DMS153 treated with DMSO at 0.1 percent for 48 hours (cell line): ENCODE data around the gene BAHCC1.

Source experiments
- DNase-seq: peaks from one replicate; lab custom pipeline; 2025; ENCODE audit not compliant: unreplicated experiment; lab: John Stamatoyannopoulos, UW

The BAHCC1 gene

DNA sequence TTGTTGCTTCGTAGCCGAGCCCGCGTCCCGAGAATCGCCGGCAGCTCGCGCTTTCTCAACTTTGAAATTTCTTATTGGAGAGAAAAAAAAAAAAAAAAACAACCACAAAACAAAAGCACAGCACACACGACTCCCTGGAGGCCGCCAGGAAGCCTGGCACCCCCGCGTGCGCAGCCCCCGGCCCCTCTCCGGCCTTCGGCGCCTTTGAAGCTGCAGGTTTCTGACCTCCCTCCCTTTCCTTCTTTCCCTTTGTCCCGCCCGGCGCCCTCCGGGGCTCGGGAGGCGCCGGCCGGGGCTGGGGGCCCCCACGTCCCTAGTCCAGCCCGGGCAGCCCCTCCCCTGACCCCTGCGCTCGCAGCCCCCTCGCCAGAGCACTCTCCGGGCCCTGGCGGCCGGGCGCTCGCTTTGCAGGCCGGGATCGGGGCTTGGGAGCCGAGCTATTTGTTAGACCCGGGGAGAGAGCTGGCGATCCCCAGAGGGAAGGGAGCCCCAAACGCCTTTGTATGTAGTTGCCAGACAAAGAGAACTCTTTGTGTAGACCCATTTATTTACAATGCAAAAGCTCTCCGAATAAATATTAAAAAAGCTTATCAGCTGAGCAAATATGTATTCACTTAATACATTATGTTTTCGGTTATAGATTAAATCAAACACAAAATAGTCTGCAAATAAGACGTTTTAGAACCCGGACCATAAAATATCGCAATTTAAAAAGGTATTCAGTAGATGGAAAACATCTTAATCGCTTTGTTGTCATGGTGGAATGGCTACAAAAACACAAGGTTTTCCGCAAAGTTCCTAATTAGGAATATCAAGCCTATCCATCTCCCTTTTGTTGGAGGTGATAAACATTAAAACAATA, 2.3 kb downstream of the BAHCC1 start:
- DNase-seq = peak; percentile 53

DNA sequence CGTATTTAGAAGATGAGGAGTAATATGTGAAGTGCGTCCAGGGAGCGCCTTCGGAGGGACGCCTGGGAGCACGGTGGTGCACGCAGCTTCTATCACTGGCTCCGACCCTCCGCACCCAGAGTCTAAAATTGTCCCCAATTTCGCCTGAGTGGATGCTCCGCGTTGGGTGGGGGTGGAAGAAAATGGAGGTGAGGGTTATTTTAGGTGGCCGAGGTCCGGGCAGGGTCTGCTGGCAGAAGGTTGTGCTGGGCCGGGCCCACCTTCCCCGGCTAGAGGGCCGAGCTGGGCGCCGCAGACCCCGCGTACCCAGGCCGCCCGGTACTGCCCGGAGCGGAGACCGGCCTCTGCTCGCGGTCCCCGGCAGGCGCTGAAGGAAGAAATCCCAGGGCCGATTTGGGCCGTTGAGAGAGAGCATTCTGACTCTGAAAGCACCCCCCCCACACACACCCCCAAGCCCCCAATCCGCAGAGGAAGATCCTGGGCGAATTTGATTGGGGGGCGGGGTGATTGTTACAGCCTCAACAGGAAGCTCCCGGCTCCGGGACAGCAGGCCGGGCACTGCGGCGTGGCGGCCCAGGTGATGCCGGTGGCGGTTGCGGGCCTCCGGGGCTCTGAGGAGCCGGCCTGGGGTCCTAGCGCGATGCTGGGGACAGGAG, 3.0 kb downstream of the BAHCC1 start:
- DNase-seq = no peak

DNA sequence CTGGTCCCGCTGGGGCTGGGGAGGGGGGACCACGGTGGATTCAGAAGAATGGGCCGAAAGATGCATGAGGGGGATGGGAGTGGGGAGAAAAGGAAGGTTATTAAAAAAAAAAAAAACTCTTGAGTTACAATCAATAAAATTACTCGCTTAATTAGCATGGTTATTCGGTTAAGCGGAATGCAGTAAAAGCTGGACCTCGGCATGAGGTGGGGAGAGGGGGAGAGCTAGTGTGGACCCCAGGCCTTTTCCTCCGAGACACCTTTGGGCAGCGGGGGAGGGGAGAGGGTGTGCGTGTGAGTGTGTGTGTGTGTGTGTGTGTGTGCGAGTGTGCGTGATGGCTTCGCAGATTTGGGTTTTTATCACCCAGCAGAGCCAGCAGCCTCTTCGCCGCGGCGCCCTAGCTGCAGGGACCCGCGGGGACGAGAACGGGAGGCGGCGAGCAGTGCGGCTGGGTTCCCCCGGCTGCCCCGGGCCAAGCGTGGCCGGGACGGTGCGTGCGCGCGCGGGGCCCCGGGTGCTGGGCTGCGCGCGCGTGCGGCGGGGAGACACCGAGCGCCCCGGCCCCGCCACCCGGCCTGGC, 3.7 kb downstream of the BAHCC1 start:
- no peak for DNase-seq

DNA sequence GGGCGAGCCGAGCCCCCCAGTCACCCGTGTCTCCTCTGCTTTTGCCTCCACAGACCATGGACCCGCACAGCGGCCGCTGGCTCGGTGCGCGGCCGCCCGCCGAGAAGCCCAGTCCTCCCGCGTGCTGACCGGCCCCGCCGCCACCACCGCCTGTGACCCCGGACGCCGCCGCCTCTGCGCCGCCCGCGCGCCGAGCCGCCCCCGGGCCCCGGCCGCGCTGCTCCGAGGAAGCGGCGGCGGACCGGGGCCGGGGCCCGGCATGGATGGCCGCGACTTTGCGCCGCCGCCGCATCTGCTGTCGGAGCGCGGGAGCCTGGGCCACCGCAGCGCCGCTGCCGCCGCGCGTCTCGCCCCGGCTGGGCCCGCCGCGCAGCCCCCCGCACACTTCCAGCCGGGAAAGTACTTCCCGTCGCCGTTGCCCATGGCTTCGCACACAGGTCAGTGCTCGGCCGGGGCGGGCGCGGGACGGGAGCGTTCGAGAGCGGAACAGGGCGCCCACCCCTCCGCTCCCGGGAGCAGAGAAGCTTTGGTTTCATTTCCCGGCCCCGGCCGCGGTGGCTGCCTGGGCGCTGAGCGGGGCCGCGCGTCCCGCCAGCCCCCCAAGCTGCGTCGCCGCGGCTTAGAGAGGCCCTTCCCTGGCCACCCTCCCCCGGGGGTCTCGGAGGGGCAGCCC, 4.4 kb downstream of the BAHCC1 start:
- no peak for DNase-seq

DNA sequence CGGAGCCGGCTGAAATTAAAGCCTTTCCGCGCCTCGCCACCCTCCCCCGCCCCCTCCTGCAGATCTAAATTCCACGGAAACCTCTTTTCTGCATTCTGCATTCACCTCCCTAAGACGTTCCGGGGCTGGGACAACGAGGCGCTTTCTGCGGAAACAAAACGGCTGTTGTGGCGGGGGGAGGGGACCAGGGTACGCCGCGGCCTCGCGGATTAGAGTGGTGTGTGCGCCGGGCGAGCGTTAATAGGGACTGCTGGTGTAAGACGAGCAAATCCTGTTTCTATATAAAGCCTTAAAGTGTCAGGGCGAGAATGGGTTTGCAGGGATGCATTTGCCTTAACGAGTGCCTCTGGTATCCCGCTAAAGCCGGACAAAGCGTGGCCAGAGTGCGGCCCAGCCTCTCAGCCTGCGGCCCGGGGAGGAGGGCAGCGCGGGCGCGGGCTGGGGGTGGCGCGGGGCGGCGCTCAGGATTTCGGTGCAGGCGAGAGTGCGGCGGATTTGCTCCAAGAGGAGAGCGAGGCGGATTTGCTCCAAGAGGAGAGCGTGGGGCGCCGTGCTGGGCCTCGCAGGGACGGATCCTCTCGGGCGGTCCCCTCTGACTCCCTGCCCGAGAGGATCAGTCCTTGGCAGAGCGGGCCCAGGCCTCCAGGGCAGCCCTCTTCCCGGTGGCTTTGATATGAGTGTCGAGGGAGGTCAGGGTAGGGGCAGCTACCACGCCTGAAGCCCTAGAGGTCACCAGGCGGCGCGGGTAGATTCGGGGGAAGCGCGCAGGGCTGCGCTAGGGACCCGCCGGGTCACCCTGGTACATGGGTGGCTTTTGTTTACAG, 5.1 kb downstream of the BAHCC1 start:
- DNase-seq = no peak

DNA sequence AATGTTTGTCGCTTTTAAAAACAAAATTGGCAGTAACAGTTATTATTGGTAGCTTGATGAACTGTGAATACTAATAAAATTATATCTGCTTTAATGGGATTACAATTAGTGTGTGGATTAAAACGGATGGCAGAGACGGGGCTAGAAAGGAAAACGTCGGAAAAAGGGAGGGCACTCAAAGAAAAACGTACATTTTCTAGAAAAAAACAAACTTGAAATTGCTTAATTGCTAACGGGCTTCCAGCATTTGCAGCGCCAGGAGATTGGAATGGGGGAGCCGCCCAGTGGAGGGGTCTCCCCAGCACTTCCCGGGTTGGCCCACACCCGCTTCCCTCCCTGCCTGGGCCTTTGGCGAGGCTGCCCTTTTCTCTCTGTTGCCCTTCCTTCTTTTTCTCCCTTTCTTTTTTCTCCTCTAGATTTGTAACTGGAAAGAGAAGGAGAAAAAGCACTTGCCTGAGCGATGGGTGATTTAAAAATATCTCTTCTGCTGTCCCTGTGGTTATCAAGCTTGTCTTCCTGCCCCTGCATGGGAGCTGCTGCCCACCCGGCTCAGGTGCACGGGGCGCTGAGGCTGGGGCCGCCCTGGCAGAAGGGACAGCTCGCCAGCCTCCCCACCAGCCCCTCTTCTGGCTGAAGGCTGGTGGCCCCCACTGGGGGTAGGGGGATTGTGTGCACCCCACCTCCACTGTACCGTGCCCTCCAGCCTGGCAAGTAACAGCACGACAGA, 5.9 kb downstream of the BAHCC1 start:
- DNase-seq = no peak

DNA sequence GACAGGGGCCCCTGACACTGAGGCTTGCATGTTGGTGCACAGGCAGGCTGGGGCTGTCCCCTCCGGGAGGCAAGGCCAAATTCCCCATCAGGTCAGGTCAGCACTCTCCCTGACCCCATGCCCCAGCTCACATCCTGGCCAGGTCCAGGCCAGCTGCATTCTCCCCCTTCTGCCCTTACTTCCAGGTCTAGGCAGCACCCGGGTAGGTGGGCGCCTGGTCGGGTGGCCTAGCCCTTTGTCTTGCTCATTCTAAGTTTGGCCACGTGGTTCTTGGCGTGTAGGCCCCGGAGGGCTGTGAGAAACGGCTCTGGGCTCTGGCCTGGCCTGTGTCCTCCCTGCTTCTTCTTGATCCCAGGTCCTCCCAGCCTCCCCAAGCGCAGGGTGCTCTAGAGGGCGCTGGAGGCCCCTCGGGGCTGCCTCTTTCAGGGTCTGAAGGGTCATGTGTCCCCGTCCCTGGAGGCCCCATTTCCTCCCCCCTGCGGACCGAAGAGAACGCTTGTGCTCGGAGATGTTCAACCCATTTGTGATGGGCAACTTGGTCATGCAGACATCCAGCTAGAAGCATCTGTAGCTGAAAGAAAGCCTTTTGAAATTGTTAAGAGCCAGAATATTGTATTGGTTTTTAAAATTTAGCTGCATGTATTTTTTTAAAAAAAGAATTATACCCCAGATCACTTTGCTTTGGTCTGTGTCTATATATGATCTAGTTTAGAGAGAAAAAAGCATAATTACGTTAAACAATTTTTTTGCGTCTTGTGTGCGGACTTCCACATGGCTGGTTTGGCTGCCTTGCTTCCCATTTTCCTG, 6.7 kb downstream of the BAHCC1 start:
- DNase-seq = no peak

DNA sequence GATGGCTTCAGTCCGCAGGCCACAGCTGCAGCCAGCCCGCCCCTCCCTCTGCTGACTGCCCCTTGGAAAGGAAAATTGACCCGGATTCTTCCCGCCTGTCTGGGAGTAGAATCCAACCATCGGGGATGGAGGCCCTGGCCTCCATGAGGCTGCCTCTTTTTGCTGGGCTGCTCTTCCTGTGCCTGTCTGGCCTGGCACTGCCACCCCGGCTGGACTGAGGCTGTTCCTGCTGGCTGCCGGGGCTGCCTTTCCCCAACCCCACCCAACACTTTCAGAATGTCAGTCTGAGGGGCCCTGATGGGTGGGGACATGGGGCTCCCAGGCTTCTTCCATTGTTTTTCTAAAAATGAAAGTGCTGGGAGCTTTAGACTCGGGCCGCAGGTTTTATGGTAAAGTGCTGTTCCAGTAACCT, 7.3 kb downstream of the BAHCC1 start:
- DNase-seq = no peak

DNA sequence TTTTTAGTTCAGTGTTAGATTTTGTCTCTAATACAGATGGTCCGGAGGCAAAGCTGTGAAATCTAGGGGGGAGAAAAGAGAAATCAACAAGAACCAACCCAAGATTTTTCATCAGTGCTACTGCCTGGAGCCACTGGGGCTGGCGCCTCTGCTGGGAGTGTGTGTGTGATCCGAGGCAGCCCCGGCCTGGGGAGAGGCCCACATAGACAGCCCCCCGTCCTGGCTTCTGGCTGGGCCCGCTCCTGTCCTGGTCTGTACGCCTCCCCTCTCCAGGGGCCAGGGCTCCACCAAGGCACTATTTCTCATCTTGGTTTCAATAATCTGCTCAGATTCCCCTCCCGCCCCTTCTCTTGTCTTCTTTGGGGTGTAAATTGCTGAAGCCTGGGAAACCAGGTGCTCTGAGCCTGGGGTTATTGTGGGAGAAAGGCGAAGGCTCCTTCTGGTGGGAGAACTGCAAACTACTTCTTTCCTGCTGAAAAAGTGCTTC, 7.8 kb downstream of the BAHCC1 start:
- no peak for DNase-seq

DNA sequence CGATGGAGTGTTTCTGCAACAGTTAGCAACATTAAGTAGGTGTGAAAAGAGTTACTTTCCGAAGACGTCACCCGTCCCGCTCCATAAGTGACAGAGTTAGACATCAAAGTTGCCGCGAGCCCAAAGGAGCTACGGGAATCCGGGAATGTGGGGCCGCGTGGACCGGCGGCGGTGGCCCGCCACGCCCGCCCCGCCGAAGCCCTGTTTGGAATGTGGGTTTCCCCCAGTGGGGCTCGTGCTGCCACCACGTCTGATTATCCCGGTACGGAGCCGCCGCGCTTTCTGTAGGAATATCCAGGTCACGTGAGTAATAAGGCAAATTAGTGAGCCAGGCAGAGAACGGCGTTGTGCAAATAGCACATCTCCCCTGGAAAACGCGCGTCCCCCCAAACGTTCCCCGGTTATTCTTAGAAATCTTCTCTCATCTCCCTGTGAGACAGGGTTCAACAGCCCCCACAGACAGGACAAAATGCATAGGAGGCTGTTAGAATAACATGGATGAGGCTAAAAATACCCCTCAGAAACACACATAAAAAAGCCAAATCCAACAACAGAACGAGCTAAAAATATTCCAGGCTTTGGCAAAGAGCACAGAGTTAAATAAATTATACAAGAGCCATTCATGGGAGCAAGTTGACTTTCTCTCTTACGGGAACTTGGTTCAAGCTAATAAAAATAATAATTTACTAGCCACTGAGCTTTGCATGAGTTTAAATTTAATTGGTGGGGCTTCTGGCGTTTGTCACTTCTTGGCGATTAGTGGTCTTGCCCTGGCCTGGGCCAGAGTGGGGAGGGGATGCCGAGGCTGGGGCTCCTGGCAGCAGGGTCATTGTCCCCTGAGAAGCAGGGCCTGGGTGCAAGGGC, 8.6 kb downstream of the BAHCC1 start:
- no peak for DNase-seq

DNA sequence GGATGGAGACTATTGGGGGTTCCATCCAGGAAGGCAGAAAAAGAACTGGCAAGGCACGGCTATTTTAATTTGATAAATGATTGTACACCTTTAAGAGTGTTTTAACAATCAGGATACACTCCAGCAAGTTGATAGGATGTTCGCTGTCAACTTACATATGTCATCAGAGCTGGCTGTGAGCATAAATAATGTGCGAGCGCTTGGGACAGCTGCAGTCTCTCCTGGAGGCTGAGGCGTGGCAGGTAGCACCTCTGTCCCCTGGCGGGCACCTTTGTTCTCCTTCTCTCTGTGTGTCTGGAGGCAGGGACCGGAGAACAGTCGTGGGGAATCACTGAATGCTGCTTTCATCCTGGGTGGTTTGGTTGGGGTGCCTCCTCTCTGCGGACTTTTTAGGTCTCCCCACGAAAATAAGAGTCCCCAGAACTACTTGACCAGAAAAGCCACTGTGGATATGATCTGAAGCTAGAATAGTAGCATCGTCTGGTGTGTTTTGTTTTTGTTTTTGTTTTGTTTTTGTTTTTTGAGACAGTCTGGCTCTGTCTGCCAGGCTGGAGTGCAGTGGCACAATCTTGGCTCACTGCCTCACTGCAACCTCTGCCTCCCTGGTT, 9.4 kb downstream of the BAHCC1 start:
- peak; percentile 73 for DNase-seq

DNA sequence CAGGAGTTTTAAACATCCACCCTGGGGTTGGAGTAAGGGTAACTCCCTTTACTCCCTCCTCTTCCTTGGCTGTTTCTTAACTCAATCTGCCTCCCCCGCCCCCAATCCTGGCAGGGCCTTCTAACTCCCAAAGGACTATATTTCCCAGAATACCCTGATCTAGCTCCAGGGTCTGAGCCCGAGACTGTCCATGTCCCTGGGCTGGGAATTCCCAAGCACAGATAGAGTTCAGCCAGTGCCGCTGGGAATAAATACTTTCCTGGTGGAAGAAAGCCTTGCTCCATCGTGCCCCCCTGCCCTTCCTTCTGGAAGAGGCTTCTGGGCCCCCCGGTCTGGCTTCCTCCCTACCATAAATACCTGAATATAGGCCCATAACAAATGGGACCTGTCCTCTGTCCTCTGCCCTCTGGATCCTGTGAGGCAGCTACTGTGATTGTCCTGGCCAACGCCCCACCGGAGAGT, 10.2 kb downstream of the BAHCC1 start:
- no peak for DNase-seq

DNA sequence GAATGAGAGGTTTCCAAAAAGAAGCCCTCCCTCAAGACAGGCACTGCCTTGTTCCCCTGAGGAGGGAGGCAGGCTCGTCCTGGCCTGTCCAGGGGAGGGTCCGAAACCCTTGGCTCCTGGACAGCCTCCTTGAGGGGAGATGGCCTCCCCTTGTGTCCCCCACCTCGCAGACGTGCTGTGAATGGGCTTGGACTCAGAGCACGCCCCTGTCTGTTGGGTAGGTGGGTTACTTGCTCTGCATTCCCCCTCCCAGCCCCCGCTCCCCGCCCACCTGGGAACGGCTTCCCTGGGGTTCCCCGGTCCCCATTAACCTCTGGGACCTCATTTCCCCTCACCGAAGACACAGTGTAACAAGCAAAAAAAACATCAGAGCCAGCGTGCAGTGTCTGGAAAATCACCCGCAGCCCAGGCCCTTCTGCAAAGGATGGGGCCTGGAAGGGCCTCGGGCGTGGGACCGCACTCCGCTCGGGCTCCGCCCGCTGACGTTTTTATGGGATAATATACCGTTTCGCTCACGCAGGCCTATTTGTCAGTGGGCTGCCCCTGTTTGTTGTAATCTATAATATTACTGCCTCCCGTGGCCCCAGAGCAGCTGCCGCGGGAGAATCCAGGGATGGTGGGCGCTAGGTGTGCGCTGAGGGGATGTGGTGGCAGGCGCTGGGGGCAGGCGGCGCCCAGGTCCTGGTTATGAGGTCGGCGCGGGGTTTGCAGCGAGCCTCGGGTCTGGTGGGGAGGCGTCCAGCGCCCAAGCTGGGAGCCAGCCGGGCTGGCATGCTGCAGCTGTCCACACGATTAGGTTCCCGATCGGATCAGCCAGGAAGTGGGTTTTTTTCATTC, 11.1 kb downstream of the BAHCC1 start:
- no peak for DNase-seq

DNA sequence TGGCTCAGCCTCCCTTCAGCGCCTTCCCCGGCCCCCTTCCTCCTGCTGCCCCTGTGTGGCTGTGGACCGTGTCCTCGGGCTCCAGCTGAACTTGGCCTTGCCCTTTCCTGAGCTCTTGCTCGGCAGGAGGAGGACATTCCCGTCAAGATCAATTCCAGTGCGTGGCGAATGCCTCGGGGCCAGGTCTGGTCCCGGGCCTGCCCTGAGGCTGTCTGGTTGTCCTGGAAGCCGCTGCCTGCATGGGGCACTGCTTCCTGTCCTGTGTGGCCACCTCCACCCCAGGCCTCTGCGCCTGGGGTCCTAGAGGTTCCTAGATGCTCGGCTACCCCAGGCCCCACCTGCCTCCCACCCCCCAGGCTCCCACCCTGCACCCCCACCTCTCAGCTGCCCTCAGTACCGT, 12.8 kb downstream of the BAHCC1 start:
- DNase-seq = no peak

DNA sequence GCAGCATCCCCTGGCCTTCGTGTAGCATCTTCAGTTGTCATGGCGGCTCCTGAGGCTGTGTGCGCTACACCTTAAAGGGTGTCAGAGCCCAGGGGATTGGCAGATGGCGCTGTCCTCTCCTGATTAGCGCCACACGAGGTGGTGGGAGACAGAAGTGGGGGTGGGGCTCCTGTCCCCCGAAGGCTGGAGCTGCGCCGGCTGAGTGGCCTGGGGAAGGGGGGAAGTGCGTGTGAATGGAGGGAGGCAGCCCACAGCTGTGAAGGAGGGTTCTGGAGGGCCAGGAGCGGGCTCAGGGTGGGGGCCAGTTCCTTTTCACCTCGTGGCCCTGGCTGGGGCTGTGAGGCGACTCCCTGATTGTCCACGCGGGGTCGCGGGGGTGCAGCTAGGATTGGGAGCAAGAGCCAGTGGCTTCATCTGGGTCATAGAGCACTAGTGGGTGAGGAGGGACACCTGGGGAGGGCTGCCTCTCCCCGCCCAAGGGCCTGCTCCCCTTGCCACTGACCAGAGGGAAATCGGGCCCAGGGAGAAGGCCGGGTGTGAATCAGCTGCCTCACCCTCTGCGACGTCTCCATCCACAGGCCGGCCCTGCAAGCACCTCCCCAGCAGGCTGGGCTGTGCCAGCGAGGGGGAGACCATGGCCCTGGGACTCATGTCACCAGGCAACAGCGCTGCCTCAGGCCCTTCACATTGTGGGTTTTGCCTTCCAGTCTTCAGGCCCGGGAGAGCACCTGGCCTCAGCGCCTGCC, 14.1 kb downstream of the BAHCC1 start:
- DNase-seq = peak; percentile 54

DNA sequence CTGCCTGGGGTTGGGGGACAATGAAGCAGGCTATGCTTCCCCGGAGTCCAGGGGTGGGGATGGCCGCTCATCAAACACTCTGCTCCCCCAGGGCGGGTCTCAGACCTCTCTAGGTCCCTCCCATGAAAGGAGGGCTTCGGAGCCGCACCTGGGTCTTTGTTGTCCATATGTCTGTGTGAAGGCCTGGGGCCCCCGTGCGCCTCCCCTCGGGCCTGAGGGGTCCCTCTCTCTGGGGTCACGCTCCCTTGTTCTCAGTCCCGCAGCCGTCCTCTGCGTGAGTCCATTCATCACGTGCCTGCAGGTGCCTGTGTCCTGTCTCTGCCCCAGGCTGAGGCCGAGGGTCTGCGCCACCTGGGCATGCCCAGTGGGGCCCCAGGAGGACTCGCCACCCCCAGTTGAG, 15.6 kb downstream of the BAHCC1 start:
- no peak for DNase-seq
